Lower leg skin (tissue), 3 donors: ENCODE data around the gene PTCHD4.

ENCODE experiments used
- CTCF ChIP-seq, 3 donors: fragments of 450-650 bp; IDR thresholded peaks; one replicate each; pipeline ENCODE4 v1.5.1; 2016; ENCODE audit warnings: antibody characterized with exemption in 3 of 3, mild to moderate bottlenecking in 3 of 3, moderate library complexity in 2 of 3
- POLR2A ChIP-seq, 2 donors: fragments of 450-650 bp; IDR thresholded peaks; one replicate each; pipeline ENCODE4 v1.6.1; 2016 to 2017; ENCODE audit warnings: antibody characterized with exemption in 2 of 2, mild to moderate bottlenecking in 1 of 2, moderate library complexity in 1 of 2

GRCh38 chr6:48110436-48111142, 408 bp downstream of the PTCHD4 start:
- TF ChIP-seq CTCF (IDR thresholded peaks at IDR 0.05): no peak
- no peak for TF ChIP-seq POLR2A (IDR thresholded peaks at IDR 0.05)
